Sigmoid colon (tissue), 4 donors: ENCODE results near the gene PLXDC1.

Source experiments
- EP300 ChIP-seq, 4 donors: sonication (generic); formaldehyde crosslinking; IDR thresholded peaks; one replicate each; pipeline ENCODE4 v1.6.1; 2017; ENCODE audit warnings: antibody characterized with exemption in 4 of 4
- POLR2AphosphoS5 ChIP-seq, 4 donors: sonication (generic); formaldehyde crosslinking; IDR thresholded peaks; one replicate each; pipeline ENCODE4 v1.6.1; 2017; ENCODE audit warnings: antibody characterized with exemption in 4 of 4
- TF ChIP-seq, protein P1 (sequence below), 4 experiments: fragments of 450-650 bp in 3 of 4; fragments of 200-600 bp in 1 of 4; IDR thresholded peaks; one replicate each; pipeline ENCODE4 v1.5.1; 2016 to 2019; ENCODE audit warnings: antibody characterized with exemption in 4 of 4, mild to moderate bottlenecking in 3 of 4, moderate library complexity in 2 of 4

DNA sequence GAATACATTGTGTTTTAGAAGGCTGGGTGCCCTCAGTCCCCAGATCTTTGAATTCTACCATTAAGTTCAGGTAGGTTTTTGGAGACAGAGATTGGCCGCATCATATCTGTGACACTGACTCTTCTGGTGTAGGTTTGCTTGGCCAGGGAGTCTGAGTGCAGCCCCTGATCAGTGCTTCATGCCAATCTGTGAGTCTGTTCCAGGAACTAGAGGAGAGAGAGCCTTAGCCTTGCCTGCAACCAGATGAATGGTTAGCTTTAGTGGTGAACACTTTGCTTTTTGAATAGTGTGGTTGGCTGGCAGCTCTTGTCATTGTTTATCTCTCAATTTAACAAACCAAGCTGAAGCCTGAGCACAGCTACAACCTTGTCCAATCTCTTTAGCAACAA lies 87.8 kb downstream of the PLXDC1 start:
- TF ChIP-seq EP300 (IDR thresholded peaks at IDR 0.05), result no peak
- TF ChIP-seq, protein P1, sequence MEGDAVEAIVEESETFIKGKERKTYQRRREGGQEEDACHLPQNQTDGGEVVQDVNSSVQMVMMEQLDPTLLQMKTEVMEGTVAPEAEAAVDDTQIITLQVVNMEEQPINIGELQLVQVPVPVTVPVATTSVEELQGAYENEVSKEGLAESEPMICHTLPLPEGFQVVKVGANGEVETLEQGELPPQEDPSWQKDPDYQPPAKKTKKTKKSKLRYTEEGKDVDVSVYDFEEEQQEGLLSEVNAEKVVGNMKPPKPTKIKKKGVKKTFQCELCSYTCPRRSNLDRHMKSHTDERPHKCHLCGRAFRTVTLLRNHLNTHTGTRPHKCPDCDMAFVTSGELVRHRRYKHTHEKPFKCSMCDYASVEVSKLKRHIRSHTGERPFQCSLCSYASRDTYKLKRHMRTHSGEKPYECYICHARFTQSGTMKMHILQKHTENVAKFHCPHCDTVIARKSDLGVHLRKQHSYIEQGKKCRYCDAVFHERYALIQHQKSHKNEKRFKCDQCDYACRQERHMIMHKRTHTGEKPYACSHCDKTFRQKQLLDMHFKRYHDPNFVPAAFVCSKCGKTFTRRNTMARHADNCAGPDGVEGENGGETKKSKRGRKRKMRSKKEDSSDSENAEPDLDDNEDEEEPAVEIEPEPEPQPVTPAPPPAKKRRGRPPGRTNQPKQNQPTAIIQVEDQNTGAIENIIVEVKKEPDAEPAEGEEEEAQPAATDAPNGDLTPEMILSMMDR (IDR thresholded peaks at IDR 0.05), result no peak
- no peak for TF ChIP-seq POLR2AphosphoS5 (IDR thresholded peaks at IDR 0.05)
